MM.1S (cell line): ENCODE results near the gene SLBP.

Experiments
- DNase-seq: peaks from one replicate; pipeline ENCODE4 v3.0.0-alpha.2; 2015
- H2AFZ ChIP-seq: fragments of 300-600 bp; sonication (generic); 2 replicates; pipeline ENCODE4 v1.6.0; 2016; ENCODE audit warnings: antibody characterized with exemption, low read length
- H3F3A ChIP-seq: fragments of 300-600 bp; sonication (generic); 2 replicates; pipeline ENCODE4 v1.6.1; 2016; ENCODE audit warnings: mild to moderate bottlenecking, antibody characterized with exemption, low read length, moderate library complexity, mixed read lengths; ENCODE audit not compliant: insufficient read depth
- H3K27ac ChIP-seq: fragments of 300-600 bp; sonication (generic); 2 replicates; pipeline ENCODE4 v1.5.1; 2016; ENCODE audit warnings: mild to moderate bottlenecking, low read length
- H3K27me3 ChIP-seq: fragments of 300-600 bp; sonication (generic); replicated peaks from 2 replicates; pipeline ENCODE4 v1.6.0; 2016; ENCODE audit warnings: low read length; ENCODE audit not compliant: insufficient read depth
- H3K36me3 ChIP-seq: fragments of 300-600 bp; sonication (generic); replicated peaks from 2 replicates; pipeline ENCODE4 v1.6.1; 2016; ENCODE audit warnings: mild to moderate bottlenecking, low read length, mixed read lengths; ENCODE audit not compliant: insufficient read depth
- H3K4me1 ChIP-seq: fragments of 300-600 bp; sonication (generic); 2 replicates; pipeline ENCODE4 v1.6.1; 2016; ENCODE audit warnings: low read length, mixed read lengths
- H3K4me2 ChIP-seq: fragments of 300-600 bp; sonication (generic); 2 replicates; pipeline ENCODE4 v1.6.0; 2016; ENCODE audit warnings: low read depth, low read length
- H3K4me3 ChIP-seq: fragments of 300-600 bp; sonication (generic); 2 replicates; pipeline ENCODE4 v1.5.1; 2016; ENCODE audit warnings: low read length, mixed read lengths
- H3K79me2 ChIP-seq: fragments of 300-600 bp; sonication (generic); 2 replicates; pipeline ENCODE4 v1.6.1; 2016; ENCODE audit warnings: mixed run types, low read length, mixed read lengths
- H3K9ac ChIP-seq: fragments of 300-600 bp; sonication (generic); 2 replicates; pipeline ENCODE4 v1.6.1; 2016; ENCODE audit warnings: low read length, mixed read lengths
- H3K9me2 ChIP-seq: fragments of 300-600 bp; sonication (generic); replicated peaks from 2 replicates; pipeline ENCODE4 v1.6.1; 2016; ENCODE audit warnings: mild to moderate bottlenecking, low read length, mixed read lengths; ENCODE audit not compliant: insufficient read depth
- H3K9me3 ChIP-seq: fragments of 300-600 bp; sonication (generic); replicated peaks from 2 replicates; pipeline ENCODE4 v1.6.1; 2016; ENCODE audit warnings: mild to moderate bottlenecking, low read length, mixed read lengths; ENCODE audit not compliant: insufficient read depth
- H4K20me1 ChIP-seq: fragments of 300-600 bp; sonication (generic); 2 replicates; pipeline ENCODE4 v1.6.1; 2016; ENCODE audit warnings: mild to moderate bottlenecking, low read length, moderate library complexity, mixed read lengths; ENCODE audit not compliant: insufficient read depth
- EZH2 ChIP-seq: fragments of 300-600 bp; sonication (generic); optimal IDR thresholded peaks from 2 replicates; pipeline ENCODE3; 2017; ENCODE audit warnings: low read depth, mild to moderate bottlenecking, antibody characterized with exemption, low read length, mixed read lengths
- EZH2phosphoT487 ChIP-seq: fragments of 300-600 bp; sonication (generic); IDR thresholded peaks from 2 replicates; pipeline ENCODE4 v1.6.1; 2018; ENCODE audit warnings: antibody characterized with exemption, low read length
- TF ChIP-seq, protein P1 (sequence below): fragments of 300-600 bp; sonication (generic); IDR thresholded peaks from 2 replicates; pipeline ENCODE4 v1.5.1; 2016; ENCODE audit warnings: antibody characterized with exemption, low read length, mixed read lengths

The SLBP gene

DNA sequence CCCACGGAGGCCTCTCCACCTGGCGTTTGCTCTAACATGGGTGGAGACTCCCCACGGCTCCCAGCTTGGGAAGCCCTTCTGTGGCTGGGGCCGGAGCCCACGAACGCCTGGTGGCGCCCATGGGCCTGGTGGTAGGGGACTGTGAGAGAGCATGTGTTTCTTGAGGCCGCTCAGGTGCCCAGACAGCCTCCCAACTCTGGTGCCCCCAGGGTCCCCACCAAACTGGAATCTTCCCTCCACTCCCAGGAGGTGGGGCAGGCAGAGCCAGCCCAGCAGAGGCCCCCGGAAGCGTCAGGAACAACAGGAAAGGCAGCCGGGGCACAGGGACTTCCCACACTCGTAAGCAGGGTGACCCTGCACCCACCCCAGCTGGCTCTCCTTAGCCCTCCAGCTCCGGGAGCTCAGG, 47.7 kb upstream of the SLBP start:
- Histone ChIP-seq H3K36me3 (no peaks in the 10 kb centered on the region), H3K9ac (no peak overlapping the region), H3F3A (no peaks in the 10 kb centered on the region), H3K27me3 (peaks cover 88% of the 10 kb centered on the region), H3K9me3 (no peaks in the 10 kb centered on the region), H3K4me3 (no peak overlapping the region), H3K79me2 (no peaks in the 10 kb centered on the region), H3K4me1 (no peaks in the 10 kb centered on the region), H3K9me2 (no peaks in the 10 kb centered on the region), H4K20me1 (no peaks in the 10 kb centered on the region), H3K4me2 (no peak overlapping the region), H3K27ac (no peak overlapping the region), H2AFZ (no peak overlapping the region)
- no peak for DNase-seq
- TF ChIP-seq EZH2phosphoT487 (no peak), EZH2 (no peak)
- TF ChIP-seq, protein P1, sequence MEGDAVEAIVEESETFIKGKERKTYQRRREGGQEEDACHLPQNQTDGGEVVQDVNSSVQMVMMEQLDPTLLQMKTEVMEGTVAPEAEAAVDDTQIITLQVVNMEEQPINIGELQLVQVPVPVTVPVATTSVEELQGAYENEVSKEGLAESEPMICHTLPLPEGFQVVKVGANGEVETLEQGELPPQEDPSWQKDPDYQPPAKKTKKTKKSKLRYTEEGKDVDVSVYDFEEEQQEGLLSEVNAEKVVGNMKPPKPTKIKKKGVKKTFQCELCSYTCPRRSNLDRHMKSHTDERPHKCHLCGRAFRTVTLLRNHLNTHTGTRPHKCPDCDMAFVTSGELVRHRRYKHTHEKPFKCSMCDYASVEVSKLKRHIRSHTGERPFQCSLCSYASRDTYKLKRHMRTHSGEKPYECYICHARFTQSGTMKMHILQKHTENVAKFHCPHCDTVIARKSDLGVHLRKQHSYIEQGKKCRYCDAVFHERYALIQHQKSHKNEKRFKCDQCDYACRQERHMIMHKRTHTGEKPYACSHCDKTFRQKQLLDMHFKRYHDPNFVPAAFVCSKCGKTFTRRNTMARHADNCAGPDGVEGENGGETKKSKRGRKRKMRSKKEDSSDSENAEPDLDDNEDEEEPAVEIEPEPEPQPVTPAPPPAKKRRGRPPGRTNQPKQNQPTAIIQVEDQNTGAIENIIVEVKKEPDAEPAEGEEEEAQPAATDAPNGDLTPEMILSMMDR = 0 out of 2 replicates have a peak, but pooled peaks have one; percentile 4

DNA sequence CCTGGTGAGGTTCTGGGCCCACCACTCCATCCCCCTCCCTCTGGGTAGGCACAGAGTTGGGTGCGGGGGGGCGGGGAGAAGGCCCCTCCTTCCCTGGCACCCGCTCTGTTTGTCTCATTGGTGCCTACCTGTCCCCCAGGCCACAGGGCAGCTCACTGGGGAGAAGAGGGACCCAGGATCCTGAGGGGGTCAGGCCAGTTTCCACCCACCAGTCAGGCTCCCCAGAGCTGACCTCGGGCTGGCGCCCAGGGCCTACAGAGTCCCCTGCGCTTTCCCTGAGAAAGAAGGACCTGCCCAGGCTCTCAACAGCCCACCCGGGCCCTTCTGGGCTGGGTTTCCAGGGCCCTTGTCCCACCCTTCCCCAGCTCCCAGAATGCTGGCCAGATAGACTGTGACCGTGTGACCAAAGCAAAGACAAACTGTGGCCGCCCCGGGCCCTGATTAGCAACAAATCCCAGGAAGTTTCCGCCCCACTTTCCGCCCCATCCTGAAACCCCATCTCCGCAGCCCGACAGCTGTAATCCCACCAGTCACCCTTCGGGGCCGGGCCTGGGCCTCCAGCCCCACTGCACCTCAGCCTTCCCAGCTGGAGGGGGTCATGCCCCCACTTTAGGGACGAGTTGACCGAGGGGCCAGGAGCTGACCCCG, 47.2 kb upstream of the SLBP start:
- TF ChIP-seq EZH2 (no peak), EZH2phosphoT487 (no peak)
- DNase-seq = no peak
- no peak overlapping the region for H3K27ac ChIP-seq

DNA sequence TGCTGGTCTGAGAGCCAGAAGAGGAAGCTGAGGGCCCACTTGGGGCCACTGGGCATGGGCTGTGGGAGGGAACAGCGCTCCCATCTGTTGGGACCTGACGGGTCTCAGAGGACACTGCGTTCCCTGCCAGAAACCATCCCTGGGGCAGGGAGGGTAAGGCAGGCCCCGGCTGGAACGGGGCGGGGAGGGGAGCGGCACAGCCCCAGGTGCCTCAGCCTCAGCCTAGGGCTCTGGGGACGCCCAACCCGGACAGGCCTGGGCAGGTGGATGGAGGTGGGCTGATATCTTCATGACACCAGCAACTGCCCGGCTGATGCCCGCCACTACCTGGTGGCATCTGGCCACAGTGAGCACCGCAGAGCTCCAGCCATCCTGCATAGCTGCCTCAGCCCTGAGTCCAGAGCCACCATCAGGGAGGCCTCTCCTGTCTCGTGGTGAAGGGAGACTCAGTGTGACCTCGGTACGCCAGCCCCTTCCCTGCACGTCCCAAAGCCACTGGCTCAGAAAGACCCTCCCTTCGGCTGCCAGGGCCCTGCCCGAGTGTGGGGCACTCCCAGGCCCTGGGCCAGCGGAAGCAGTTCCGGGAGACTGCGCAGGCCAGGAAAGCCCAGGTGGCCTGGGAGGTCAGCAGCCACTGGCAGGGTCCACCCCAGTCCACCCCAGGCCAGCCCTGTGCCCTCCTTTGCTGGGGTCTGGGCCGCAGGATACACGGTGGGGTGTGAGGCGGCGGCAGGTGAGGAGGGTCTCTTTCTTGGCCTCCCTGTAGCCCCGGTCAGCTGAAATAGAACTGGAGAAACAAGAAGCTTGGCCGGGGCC, 46.4 kb upstream of the SLBP start:
- no peak overlapping the region for H3K4me3 ChIP-seq
- H3K27me3 ChIP-seq = peaks cover 91% of the 10 kb centered on the region
- H3K36me3 ChIP-seq = no peaks in the 10 kb centered on the region
- H3K4me2 ChIP-seq = no peak overlapping the region
- H3K9me3 ChIP-seq = no peaks in the 10 kb centered on the region
- no peak overlapping the region for H3K9ac ChIP-seq
- H3K9me2 ChIP-seq = no peaks in the 10 kb centered on the region
- TF ChIP-seq EZH2 (no peak), EZH2phosphoT487 (no peak)
- TF ChIP-seq, protein P1 = no peak
- H3K79me2 ChIP-seq = no peaks in the 10 kb centered on the region
- no peaks in the 10 kb centered on the region for H4K20me1 ChIP-seq
- no peaks in the 10 kb centered on the region for H3F3A ChIP-seq
- H2AFZ ChIP-seq = no peak overlapping the region
- H3K27ac ChIP-seq = no peak overlapping the region
- no peak for DNase-seq
- no peaks in the 10 kb centered on the region for H3K4me1 ChIP-seq

More for the DNA sequence above, 47.2 kb upstream of the SLBP start:
- Histone ChIP-seq H3K27me3 (peaks cover 88% of the 10 kb centered on the region), H4K20me1 (no peaks in the 10 kb centered on the region), H3K79me2 (no peaks in the 10 kb centered on the region), H3K4me1 (no peaks in the 10 kb centered on the region), H2AFZ (no peak overlapping the region), H3K4me2 (no peak overlapping the region), H3K9ac (no peak overlapping the region), H3K4me3 (no peak overlapping the region), H3K9me2 (no peaks in the 10 kb centered on the region), H3K36me3 (no peaks in the 10 kb centered on the region), H3K9me3 (no peaks in the 10 kb centered on the region), H3F3A (no peaks in the 10 kb centered on the region)
